H1 (cell line): ENCODE data around the gene MYO1D.

Source experiments
- CTBP2 ChIP-seq: IDR thresholded peaks from 2 replicates; pipeline ENCODE4 v1.7.0; 2011; ENCODE audit warnings: borderline replicate concordance, mild to moderate bottlenecking, moderate library complexity, mixed read lengths, low read length; ENCODE audit not compliant: insufficient read depth, insufficient read length
- TF ChIP-seq, protein P1 (sequence below), 3 experiments: IDR thresholded peaks; 1 replicate in 2 of 3; 2 replicates in 1 of 3; pipeline versions ENCODE4 v1.5.1 to v1.6.1; 2011; ENCODE audit warnings: low read length in 3 of 3, mild to moderate bottlenecking in 3 of 3, inconsistent platforms in 2 of 3, low read depth in 1 of 3, moderate library complexity in 1 of 3; ENCODE audit not compliant: insufficient read depth in 1 of 3; ENCODE audit errors: control extremely low read depth in 1 of 3

DNA sequence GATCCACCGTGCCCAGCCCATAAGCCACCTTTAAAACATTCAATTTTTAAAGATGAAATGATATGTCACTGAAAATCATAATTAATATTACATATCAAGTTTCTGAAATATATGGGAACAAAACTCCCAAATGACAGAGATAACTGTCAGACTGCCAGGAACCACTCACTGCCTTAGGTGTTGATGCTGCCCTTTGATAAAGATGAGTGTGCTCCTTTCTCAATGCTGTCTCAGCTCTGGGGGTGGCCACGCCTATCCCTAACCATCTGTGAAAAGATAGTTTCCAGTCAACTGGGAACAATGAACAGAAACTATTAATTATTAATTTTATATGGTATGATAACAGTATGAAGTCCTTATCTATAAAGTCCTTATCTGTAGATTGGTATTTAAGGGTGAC lies 177.7 kb downstream of the MYO1D start:
- TF ChIP-seq CTBP2, result no peak
- TF ChIP-seq, protein P1, sequence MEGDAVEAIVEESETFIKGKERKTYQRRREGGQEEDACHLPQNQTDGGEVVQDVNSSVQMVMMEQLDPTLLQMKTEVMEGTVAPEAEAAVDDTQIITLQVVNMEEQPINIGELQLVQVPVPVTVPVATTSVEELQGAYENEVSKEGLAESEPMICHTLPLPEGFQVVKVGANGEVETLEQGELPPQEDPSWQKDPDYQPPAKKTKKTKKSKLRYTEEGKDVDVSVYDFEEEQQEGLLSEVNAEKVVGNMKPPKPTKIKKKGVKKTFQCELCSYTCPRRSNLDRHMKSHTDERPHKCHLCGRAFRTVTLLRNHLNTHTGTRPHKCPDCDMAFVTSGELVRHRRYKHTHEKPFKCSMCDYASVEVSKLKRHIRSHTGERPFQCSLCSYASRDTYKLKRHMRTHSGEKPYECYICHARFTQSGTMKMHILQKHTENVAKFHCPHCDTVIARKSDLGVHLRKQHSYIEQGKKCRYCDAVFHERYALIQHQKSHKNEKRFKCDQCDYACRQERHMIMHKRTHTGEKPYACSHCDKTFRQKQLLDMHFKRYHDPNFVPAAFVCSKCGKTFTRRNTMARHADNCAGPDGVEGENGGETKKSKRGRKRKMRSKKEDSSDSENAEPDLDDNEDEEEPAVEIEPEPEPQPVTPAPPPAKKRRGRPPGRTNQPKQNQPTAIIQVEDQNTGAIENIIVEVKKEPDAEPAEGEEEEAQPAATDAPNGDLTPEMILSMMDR (IDR thresholded peaks at IDR 0.05; ENCODE audit: control extremely low read depth in 1 of 3, insufficient read depth in 1 of 3, low read depth in 1 of 3, low read length in 3 of 3), result no peak
